Hematopoietic multipotent progenitor cell treated with erythropoietin and hydrocortisone succinate and interleukin-3 and kit ligand, for 6 days (in vitro differentiated cells): Measurements from ENCODE around the gene CBLB.
"Not testable (repeated sequence)": the region's sequence is repeated elsewhere in the genome, so short reads cannot be mapped to it uniquely, and the experiment has no call there.

Experiments used
- DNase-seq: peaks from one replicate; pipeline ENCODE4 v3.0.0-alpha.2; 2015

The CBLB gene

DNA sequence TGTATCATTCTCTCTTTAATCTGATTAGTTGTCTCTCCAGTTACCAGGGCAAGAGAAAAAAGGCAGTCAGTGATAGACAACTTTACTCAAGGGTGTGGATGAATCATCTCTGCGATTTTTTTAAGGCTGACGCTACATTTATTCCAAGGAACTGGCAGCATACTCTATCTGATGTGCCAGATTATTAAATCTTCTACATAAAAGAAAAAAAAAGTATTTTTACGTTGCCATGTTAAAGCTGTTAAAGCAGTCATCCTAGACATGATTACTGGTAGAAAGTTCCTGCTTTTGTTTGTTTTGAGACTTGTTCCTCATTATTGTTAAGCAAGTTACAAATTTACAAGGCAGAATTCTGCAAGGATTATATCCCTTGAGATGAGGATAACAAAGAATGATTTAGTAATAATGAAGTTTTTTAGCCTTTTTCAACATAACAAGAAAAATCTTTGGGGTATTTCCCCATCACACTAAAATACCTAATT is 121.7 kb downstream of the CBLB start:
- peak; percentile 30 for DNase-seq

DNA sequence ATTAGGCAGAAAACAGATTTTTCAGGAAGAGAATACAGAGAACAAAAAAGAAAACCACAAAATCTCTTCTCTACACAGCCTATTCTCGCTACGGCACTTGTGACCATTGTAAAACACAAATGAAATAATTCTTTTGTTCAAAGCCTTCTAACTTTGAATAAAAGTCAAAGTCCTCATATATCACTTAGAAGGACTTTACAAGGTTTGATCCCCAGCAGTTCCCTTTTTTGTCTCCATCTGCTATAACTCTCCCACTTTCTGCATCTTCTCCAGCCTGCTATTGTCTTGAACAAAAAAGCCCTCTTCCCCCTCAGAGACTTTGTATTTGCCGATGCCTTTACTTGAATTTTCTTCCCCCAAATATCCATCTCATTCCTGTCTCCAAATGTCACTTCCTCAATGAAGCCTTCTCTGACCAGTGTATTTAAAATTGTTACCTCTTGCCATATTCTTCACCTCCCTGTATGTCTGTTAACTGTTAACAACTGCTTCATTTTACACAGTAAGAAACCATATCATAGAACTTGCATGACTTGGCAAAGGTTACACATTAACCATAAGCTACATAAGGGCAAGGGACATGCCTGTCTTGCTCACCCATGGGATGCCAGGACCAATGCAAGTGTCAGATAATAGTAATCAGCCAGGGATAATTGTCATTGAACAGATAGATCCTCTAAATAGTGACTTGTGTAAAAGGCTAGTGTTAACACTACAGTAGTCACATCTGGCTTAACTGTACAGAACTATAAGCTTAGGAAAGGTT is 122.4 kb downstream of the CBLB start:
- DNase-seq, result no peak

- DNase-seq, result no peak
These were observed 123.8 kb downstream of the CBLB start for GRCh38 chr3:105745046-105745445.

DNA sequence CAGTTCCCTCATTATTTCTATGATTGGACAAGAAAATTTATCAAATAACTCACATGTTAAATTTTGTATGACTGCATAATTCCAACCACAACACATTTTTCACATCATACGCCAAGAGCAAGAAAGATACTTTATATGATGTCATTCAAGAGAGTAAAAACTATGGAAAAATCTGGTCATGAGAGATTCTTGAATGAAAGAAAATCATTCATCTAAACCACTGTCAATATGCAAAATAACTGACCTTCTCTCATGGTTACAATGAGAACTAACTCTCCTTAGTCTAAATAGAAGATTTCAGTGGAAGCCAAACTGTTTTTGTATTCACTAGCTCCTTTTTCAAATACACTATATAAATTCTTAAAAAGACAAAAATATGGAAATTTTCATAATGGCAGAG is 124.6 kb downstream of the CBLB start:
- DNase-seq, result no peak

DNA sequence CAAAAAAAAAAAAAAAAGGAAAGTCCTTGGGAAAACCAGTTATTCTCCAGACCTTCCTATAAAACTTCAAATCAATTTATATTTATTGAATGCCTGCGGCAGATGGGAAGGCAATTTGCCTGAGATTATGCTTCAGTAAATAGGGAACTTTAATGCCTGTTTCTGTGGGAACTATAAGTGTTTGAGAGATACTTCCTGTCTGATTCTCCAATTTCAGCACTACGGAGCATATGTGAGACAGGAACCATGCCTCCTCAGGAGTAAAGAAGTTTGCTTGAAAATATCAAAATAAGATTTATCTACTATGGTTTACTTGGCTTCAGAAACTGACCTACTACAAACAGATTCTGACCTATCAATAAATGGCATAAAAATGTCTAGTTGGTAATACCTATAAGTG is 135.5 kb downstream of the CBLB start:
- no peak for DNase-seq

GRCh38 chr3:105731686-105732085 is 137.1 kb downstream of the CBLB start:
- DNase-seq, result no peak

DNA sequence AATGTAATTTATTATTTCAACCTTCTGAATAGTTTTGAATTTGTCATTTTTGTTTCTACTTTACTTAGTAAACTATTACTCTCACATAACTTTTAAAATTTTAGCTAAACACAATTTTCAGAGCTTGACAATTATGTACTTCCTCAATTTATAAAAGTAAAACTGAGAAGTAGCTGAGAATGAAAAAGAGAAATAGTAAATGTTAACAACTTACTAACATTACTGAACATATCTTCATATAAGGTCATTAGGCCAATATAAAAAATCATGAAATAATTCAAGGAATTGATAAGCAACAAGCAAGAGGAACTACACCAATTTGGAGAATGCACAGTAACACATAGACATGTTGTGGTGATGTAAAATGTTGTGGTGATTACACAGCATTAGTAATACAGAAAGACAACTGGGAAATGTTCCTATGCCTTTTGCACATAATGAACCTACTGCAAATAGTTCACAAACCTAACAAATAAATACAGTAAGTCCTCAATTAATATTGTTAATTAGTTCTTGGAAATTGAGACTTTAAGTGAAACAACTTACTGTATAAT is 137.9 kb downstream of the CBLB start:
- DNase-seq, result no peak

DNA sequence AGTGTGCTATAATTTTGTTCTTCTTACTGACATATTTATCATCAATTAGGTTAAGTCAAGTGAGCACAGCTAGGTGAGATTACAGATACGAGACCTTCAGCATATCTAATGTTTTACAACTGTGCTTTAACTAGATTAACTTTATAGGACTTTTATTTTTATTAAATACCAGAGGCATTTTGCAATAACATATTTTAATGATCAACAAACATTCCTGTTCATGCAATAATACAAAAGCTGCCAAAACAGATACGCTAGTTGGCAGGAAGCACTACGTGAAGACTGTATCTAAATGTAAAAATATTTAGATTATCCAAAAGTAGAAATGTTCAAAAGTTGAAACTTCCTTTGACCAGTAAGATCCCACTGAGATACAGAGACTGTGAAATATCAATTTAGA is 139.1 kb downstream of the CBLB start:
- DNase-seq, result no peak

GRCh38 chr3:105728771-105729312 is 140.0 kb downstream of the CBLB start:
- DNase-seq, result no peak

DNA sequence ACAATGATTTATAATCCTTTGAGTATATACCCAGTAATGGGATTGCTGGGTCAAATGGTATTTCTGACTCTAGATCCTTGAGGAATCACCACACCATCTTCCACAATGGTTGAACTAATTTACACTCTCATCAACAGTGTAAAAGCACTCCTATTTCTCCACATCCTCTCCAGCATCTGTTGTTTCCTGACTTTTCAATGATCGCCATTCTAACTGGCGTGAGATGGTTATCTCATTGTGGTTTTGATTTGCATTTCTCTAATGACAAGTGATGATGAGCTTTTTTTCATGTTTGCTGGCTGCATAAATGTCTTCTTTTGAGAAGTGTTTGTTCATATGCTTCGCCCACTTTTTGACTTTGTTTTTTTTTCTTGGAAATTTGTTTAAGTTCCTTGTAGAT is 141.8 kb downstream of the CBLB start:
- not testable (repeated sequence) for DNase-seq

GRCh38 chr3:105722943-105723556 is 145.8 kb downstream of the CBLB start:
- DNase-seq, result peak; percentile 55

GRCh38 chr3:105719791-105720190 is 149.0 kb downstream of the CBLB start:
- DNase-seq, result no peak

DNA sequence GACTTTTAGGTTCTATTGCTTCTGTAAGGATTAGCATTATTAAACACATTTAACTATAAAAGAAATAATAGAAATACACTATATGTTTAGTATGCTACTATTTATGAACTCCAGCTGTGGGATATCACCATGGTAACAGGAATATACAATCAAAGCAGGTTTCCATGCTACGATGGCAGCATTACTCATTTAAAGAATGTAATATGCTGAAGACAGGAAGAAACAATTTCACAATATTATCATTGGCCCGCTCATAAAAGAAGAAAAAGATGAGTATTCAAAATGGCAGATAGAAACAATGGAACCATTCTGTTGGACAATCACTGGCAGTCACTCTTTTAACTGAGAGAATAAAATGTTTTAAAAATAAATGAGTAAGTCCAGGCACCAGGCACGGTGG is 153.4 kb downstream of the CBLB start:
- no peak for DNase-seq

DNA sequence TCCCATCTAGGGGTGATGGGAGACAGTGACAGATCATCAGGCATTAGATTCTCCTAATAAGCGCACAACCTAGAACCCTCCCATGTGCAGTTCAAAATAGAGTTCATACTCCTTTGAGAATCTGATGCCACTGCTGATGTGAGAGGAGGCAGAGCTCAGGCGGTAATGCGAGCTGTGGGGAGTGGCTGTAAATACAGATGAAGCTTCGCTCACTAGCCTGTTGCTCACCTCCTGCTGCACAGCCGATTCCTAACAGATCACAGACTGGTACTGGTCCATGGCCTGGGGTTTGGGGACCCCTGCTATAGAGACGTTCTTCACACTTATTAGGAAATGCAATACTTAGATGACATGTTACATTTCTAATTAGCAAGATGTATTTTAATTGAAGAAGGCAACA is 154.4 kb downstream of the CBLB start:
- no peak for DNase-seq

GRCh38 chr3:105708980-105709379 is 159.8 kb downstream of the CBLB start:
- DNase-seq, result no peak

GRCh38 chr3:105707009-105707408 is 161.8 kb downstream of the CBLB start:
- DNase-seq, result no peak

- DNase-seq, result no peak
These were observed 163.9 kb downstream of the CBLB start for GRCh38 chr3:105704726-105705410.

- no peak for DNase-seq
These were observed 168.2 kb downstream of the CBLB start for GRCh38 chr3:105700575-105700974.

- DNase-seq, result no peak
These were observed 177.2 kb downstream of the CBLB start for GRCh38 chr3:105691633-105692032.

DNA sequence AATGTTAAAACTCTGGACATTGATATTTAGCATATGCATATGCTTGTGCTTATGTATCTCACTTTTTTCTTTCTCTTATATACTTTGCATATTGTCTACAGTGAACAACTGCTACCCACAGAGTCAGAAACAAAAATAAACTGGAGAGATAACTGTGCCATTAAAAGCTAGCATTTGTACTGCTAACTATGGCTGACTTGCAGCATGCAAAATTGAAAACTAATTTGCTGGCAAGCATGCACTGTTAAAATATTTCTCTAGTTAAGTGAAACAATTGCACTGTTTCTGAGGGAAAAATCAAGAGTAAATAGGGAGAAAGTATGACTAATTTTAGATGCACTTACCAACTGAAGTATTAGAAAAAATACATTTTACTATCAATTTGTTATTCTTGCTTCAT is 177.8 kb downstream of the CBLB start:
- no peak for DNase-seq

DNA sequence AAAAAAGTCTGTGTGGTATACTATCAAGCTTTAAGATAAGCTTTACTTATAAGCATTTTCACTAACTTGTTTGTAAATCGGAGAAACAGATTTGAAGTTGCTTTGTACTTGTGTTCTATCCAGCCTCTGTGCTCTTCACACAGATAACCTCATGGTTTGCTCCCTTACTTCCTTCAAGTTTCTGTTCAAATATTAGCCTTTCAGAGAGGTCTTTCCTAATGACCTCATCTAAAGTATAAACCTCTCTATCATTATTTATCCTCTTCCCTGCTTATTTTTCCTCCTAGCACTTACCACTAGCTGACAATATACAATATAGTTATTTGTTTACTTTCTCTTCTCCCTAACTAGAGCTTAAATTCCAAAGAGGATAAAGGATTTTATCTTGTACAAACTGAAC is 180.0 kb downstream of the CBLB start:
- no peak for DNase-seq

- peak; percentile 60 for DNase-seq
These were observed 182.4 kb downstream of the CBLB start for GRCh38 chr3:105686278-105686897.

DNA sequence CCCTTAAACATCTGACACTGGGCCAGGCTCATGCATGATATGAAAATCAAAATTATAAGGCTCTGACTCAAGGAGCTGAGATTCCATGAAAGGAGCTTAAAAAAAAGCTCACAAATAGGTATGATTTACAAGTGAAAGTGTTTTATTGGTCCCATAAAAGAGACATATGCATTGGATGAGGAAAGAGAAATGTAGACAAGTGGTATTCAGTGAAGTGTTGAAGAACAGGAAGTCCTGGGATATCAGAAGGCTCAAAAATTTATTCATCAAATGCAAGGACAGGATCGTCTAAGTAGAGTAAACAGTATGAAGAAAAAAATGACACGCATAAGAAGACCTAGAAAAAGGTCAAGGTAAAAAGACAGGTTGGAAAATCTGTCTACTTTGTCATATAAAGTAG is 188.9 kb downstream of the CBLB start:
- no peak for DNase-seq
